Naive thymus-derived CD8-positive, alpha-beta T cell (primary cell): ENCODE data around the gene SLC39A6. TPM values are rescaled to one million over a fixed set of nuclear protein-coding genes. Genes with fewer than 3 reads are reported as not detected.
"Not testable (repeated sequence)": the region's sequence is repeated elsewhere in the genome, so short reads cannot be mapped to it uniquely, and the experiment has no call there.

Experiments used
- ATAC-seq, 2 donors: fragments of 150-1000 bp; cut with Tn5 transposase in 1 of 2; sonication (Bioruptor Pico), chemical (Tn5 transposase) in 1 of 2; 1 replicate in 1 of 2; 2 replicates in 1 of 2; pipeline ENCODE4 v1.10.0; 2021; ENCODE audit warnings: mild to moderate bottlenecking in 2 of 2, moderate library complexity in 2 of 2
- POLR2A ChIA-PET: fragments of 350-600 bp; sonication (Branson Sonifier 250); formaldehyde crosslinking; loops from one replicate; lab custom pipeline; 2021; ENCODE audit warnings: antibody characterized with exemption; lab: Charles Lee
- DNase-seq, 10 donors: peaks; one replicate each; pipeline versions ENCODE4 v3.0.0 to v3.0.0-alpha.2; 2020 to 2022
- H3K27ac Mint-ChIP-seq, 10 donors: one replicate each; pipeline ENCODE4 v1.8.0; 2020 to 2022; ENCODE audit warnings: mild to moderate bottlenecking in 10 of 10, mixed read lengths in 10 of 10, moderate library complexity in 4 of 10, inconsistent platforms in 1 of 10
- H3K27me3 Mint-ChIP-seq, 5 donors: one replicate each; pipeline ENCODE4 v1.8.0; 2021 to 2022; ENCODE audit warnings: mixed read lengths in 5 of 5
- H3K36me3 Mint-ChIP-seq, 3 donors: one replicate each; pipeline ENCODE4 v1.8.0; 2020 to 2022; ENCODE audit warnings: mixed read lengths in 3 of 3, mild to moderate bottlenecking in 2 of 3, inconsistent platforms in 1 of 3
- H3K4me1 Mint-ChIP-seq, 4 donors: one replicate each; pipeline ENCODE4 v1.8.0; 2021 to 2022; ENCODE audit warnings: mixed read lengths in 4 of 4
- H3K4me3 Mint-ChIP-seq, 10 donors: one replicate each; pipeline ENCODE4 v1.8.0; 2020 to 2022; ENCODE audit warnings: mild to moderate bottlenecking in 10 of 10, mixed read lengths in 10 of 10, moderate library complexity in 6 of 10, inconsistent platforms in 1 of 10
- H3K9me3 Mint-ChIP-seq, 9 donors: one replicate each; pipeline ENCODE4 v1.8.0; 2020 to 2022; ENCODE audit warnings: mixed read lengths in 9 of 9, mild to moderate bottlenecking in 3 of 9, inconsistent platforms in 1 of 9, moderate library complexity in 1 of 9
- polyA plus RNA-seq, 3 donors: library from polyadenylated mRNA; unstranded; fragments of 300-500 nt; fragmentation: Illumina TruSeq; gene quantifications; one replicate each; pipeline ENCODE4 v1.2.3, GENCODE V29; 2021
- total RNA-seq, 8 experiments: library from RNA in 2 of 8; stranded (reverse) in 2 of 8; gene quantifications; one replicate each; pipeline ENCODE4 v1.2.3 and lab custom pipeline; 2021 to 2026

Gene SLC39A6
- total and polyA plus RNA-seq, 5 experiments from 2014 or later: 22.2 to 25.3 (median 22.9) TPM

DNA sequence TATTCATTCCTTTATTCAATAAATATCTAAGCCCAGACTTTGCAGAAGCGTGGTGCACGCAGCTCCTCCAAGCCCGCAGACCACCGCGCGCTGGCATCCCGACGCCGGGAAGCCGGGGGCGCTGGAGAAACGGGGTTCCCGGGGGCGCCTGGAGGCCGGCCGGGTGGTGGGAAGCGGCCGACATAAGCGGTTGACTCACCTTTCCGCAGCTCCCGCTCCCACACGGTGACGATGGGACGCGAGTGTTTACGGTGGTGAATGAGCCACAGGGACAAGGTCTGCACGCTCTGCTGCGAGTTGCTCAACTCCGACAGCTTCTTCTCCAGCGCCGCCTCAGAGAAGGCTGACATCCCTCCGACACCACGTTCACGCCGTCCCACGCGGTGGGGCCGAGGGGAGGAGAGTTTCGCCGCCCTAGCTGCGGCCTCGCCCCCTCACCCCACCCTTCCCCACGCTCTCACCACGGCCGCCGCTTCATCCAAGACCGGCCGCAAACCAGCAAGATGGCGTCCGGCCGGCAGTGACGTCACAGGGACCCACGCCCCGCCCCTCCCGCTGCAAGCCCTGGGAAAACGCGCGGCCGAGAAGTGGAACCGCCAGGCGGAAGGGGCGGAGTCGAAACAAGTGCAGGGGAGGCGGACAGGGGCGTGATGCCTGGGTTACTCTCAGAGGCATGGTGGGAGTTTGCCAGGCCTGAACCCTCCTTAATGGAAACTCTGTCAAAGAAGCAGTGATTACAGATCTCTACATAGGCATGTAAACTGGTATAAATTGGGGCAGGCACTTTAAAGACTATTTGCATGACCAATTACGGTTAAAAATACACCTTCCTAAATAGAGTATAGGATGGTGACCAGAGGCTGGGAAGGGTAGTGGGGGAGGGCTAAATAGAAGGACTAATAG lies 61.8 kb downstream of the SLC39A6 start, which contains the start of gene RPRD1A:
TSS of gene RPRD1A (minus strand) at position 505 of the 903 bp plus-strand sequence. CDS start at position 350, 155 bp downstream.
- peaks cover 0 to 10% (median 6%) of the 10 kb centered on the region in 3 donors for H3K36me3 Mint-ChIP-seq
- H3K4me1 Mint-ChIP-seq: peaks cover 24 to 50% (median 45%) of the 10 kb centered on the region in 4 donors
- peak within 1 kb of the TSS; percentile 91 to 97 (median 95) for H3K4me3 Mint-ChIP-seq
- peak within 1 kb of the TSS; percentile 86 to 98 (median 96) for H3K27ac Mint-ChIP-seq
- ATAC-seq: peak; percentile 91 to 94
- POLR2A ChIA-PET: interaction anchor here (1.1 to 2.4 kb wide), 4 partner anchors 61 to 570 kb away, joined by 3 to 14 read pairs (median 6); partner anchors contain the start of genes INO80C, RMP24 and SLC39A6
- H3K9me3 Mint-ChIP-seq: no peaks in the 10 kb centered on the region
- DNase-seq: peak; percentile 90 to 98 (median 95)
- no peaks in the 10 kb centered on the region for H3K27me3 Mint-ChIP-seq

GRCh38 chr18:36066686-36067054 lies 62.5 kb downstream of the SLC39A6 start:
- POLR2A ChIA-PET: interaction anchor here (1.1 to 2.4 kb wide), 4 partner anchors 62 to 569 kb away, joined by 3 to 14 read pairs (median 6); partner anchors contain the start of genes INO80C, RMP24 and SLC39A6
- H3K9me3 Mint-ChIP-seq: no peaks in the 10 kb centered on the region
- peaks cover 25 to 52% (median 48%) of the 10 kb centered on the region in 4 donors for H3K4me1 Mint-ChIP-seq
- no peaks in the 10 kb centered on the region for H3K27me3 Mint-ChIP-seq
- H3K4me3 Mint-ChIP-seq: peak overlapping the region; percentile 91 to 97 (median 95)
- H3K27ac Mint-ChIP-seq: peak overlapping the region; percentile 86 to 98 (median 95)
- peaks cover 0 to 10% (median 6%) of the 10 kb centered on the region in 3 donors for H3K36me3 Mint-ChIP-seq
- peak in 2 of 10 donors; percentile 1 for DNase-seq
- ATAC-seq: no peak

DNA sequence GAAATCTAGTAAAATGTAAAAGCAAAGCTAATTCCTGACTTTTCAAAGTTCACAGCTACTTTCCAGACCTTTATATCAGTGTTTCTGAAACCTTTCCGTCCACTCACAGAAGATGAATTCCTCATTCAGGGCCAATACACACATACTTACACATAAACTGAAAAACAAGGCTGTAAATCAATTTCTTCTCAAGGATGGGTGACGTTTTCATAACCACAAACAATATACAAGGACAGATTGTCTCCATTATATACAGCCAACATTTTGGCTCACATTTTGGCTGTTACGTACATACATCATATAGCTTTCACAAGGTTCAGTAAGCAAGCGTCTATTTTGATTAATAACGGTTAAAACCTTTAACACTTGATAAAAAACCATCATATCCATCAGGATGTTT lies 63.1 kb downstream of the SLC39A6 start:
- H3K4me3 Mint-ChIP-seq: peak overlapping the region; percentile 91 to 97 (median 95)
- DNase-seq (no peak), ATAC-seq (no peak)
- H3K27me3 Mint-ChIP-seq: no peaks in the 10 kb centered on the region
- peaks cover 27 to 59% (median 54%) of the 10 kb centered on the region in 4 donors for H3K4me1 Mint-ChIP-seq
- H3K36me3 Mint-ChIP-seq: peaks cover 0 to 10% (median 6%) of the 10 kb centered on the region in 3 donors
- POLR2A ChIA-PET: interaction anchor here (1.3 to 2.4 kb wide), 2 partner anchors 63 to 94 kb away, joined by 4 to 14 read pairs; partner anchors contain the start of genes ELP2, RMP24 and SLC39A6
- peak overlapping the region in 8 of 10 donors; percentile 57 to 98 (median 96) for H3K27ac Mint-ChIP-seq
- H3K9me3 Mint-ChIP-seq: no peaks in the 10 kb centered on the region

GRCh38 chr18:36064809-36065079 lies 64.4 kb downstream of the SLC39A6 start:
- Mint-ChIP-seq H3K36me3 (peaks cover 0 to 10% (median 6%) of the 10 kb centered on the region in 3 donors), H3K4me1 (peaks cover 27 to 67% (median 59%) of the 10 kb centered on the region in 4 donors), H3K4me3 (peak overlapping the region in 7 of 10 donors; percentile 8 to 60 (median 28)), H3K27ac (peak overlapping the region in 5 of 10 donors; percentile 6 to 53 (median 40))
- H3K27me3 Mint-ChIP-seq, H3K9me3 Mint-ChIP-seq, ATAC-seq, DNase-seq: not testable (repeated sequence)
- POLR2A ChIA-PET: interaction anchor here (1.0 kb wide), 1 partner anchor 92 kb away, joined by 3 read pairs; the partner anchor contains the start of gene RMP24

DNA sequence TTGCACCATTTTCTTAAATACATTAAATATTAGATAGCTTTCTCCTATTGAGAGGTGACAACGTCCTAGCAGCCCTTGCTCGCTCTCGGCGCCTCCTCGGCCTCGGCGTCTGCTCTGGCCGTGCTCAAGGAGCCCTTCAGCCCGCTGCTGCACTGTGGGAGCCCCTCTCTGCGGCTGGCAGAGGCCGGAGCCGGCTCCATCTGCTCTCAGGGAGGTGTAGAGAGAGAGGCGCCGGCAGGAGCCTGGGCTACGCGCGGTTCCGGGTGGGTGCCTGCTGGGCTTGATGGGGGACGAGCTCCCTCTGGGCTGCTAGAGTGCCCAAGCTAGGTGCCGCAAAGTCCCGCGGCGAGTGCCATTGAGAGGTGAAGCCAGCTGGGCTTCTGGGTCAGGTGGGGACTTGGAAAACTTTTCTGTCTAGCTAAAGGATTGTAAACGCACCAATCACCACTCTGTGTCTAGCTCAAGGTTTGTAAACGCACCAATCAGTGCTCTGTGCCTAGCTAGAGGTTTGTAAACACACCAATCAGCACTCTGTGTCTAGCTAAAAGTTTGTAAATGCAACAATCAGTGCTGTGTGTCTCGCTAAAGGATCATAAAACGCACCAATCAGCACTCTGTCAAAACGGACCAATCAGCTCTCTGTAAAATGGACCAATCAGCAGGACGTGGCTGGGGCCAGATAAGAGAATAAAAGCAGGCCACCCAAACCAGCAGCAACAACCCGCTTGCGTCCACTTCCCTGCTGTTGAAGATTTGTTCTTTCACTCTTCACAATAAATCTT lies 64.9 kb downstream of the SLC39A6 start:
- ATAC-seq: no peak
- Mint-ChIP-seq H3K4me1 (peaks cover 27 to 70% (median 59%) of the 10 kb centered on the region in 4 donors), H3K27me3 (no peaks in the 10 kb centered on the region), H3K4me3 (peak overlapping the region in 8 of 10 donors; percentile 8 to 60 (median 28)), H3K9me3 (no peaks in the 10 kb centered on the region), H3K27ac (peak overlapping the region in 4 of 10 donors; percentile 14 to 53 (median 46)), H3K36me3 (peaks cover 0 to 10% (median 6%) of the 10 kb centered on the region in 3 donors)
- no peak for DNase-seq
- POLR2A ChIA-PET: interaction anchor here (1.0 kb wide), 1 partner anchor 92 kb away, joined by 3 read pairs; the partner anchor contains the start of gene RMP24

GRCh38 chr18:36058674-36059073 lies 70.5 kb downstream of the SLC39A6 start:
- Mint-ChIP-seq H3K9me3 (no peaks in the 10 kb centered on the region), H3K4me1 (peaks cover 19 to 72% (median 49%) of the 10 kb centered on the region in 4 donors), H3K36me3 (peaks cover 2 to 16% (median 6%) of the 10 kb centered on the region in 3 donors), H3K4me3 (no peak overlapping the region), H3K27ac (peak overlapping the region in 2 of 10 donors; percentile 11 to 57), H3K27me3 (no peaks in the 10 kb centered on the region)
- no peak for ATAC-seq
- POLR2A ChIA-PET: no interaction called here
- no peak for DNase-seq

Other genes starting within 250 kb of the SLC39A6 start
- 10 to 100 TPM; 49.6 to 51.3 TPM for gene RPRD1A, start 61.8 kb downstream of the SLC39A6 start, total RNA-seq
- gene RPRD1A, start 61.8 kb downstream of the SLC39A6 start, polyA plus RNA-seq: 10 to 100 TPM in 1 of 3 donors, 1 to 10 TPM in 2; 6.7 to 12.0 (median 9.4) TPM
- 100 to 1,000 TPM; 165 to 172 TPM for gene ELP2, start 559 bp upstream of the SLC39A6 start, total RNA-seq
- 10 to 100 TPM; 65.4 to 84.0 (median 68.2) TPM for gene ELP2, start 559 bp upstream of the SLC39A6 start, polyA plus RNA-seq
- under 1 TPM; 0.08 to 0.16 TPM for gene MOCOS, start 58.2 kb upstream of the SLC39A6 start, total RNA-seq
- gene MOCOS, start 58.2 kb upstream of the SLC39A6 start, polyA plus RNA-seq: not detected
- gene FHOD3, start 168.4 kb upstream of the SLC39A6 start, total RNA-seq: not detected
- not detected for gene FHOD3, start 168.4 kb upstream of the SLC39A6 start, polyA plus RNA-seq